Measurements from ENCODE around the gene CALR3. TPM values are rescaled to one million over a fixed set of nuclear protein-coding genes. Genes with fewer than 3 reads are reported as not detected.
"Not testable (repeated sequence)": the region's sequence is repeated elsewhere in the genome, so short reads cannot be mapped to it uniquely, and the experiment has no call there.

The CALR3 gene
- total RNA-seq, 1 experiment from 2014 or later, result not detected

GRCh38 chr19:16454351-16454918, 41.5 kb downstream of the CALR3 start:
- BruUV-seq (replicated peaks), result no TSS peak
- TF ChIP-seq, protein P1, sequence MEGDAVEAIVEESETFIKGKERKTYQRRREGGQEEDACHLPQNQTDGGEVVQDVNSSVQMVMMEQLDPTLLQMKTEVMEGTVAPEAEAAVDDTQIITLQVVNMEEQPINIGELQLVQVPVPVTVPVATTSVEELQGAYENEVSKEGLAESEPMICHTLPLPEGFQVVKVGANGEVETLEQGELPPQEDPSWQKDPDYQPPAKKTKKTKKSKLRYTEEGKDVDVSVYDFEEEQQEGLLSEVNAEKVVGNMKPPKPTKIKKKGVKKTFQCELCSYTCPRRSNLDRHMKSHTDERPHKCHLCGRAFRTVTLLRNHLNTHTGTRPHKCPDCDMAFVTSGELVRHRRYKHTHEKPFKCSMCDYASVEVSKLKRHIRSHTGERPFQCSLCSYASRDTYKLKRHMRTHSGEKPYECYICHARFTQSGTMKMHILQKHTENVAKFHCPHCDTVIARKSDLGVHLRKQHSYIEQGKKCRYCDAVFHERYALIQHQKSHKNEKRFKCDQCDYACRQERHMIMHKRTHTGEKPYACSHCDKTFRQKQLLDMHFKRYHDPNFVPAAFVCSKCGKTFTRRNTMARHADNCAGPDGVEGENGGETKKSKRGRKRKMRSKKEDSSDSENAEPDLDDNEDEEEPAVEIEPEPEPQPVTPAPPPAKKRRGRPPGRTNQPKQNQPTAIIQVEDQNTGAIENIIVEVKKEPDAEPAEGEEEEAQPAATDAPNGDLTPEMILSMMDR (IDR thresholded peaks at IDR 0.05; ENCODE audit: insufficient read depth in 1 of 2, low read depth in 1 of 2, low read length in 1 of 2, severe bottlenecking in 1 of 2, unreplicated experiment in 1 of 2), result no peak
- no peak overlapping the region for H3K27ac Mint-ChIP-seq (ENCODE audit: unreplicated experiment)
- CTCF ChIA-PET, result interaction anchor here (1.0 to 1.2 kb wide), 2 partner anchors 13 to 68 kb away, joined by 3 to 4 read pairs; no protein-coding TSS in a partner anchor
- H3K27me3 Mint-ChIP-seq (ENCODE audit: insufficient read depth, unreplicated experiment), result no peaks in the 10 kb centered on the region
- Histone ChIP-seq H3K9me3 (no peaks in the 10 kb centered on the region), H3K27me3 (replicated peaks; ENCODE audit: control insufficient read depth, insufficient read depth, low read length) (no peaks in the 10 kb centered on the region), H3K4me3 (ENCODE audit: low read depth, low read length) (no peak overlapping the region), H3K4me1 (no peaks in the 10 kb centered on the region), H3K36me3 (ENCODE audit: control insufficient read depth, insufficient read depth, low read length) (no peaks in the 10 kb centered on the region)
- intact Hi-C loops (cut with micrococcal nuclease; ENCODE audit: unreplicated experiment), result no loop called here
- DNase-seq, result no peak
- no peak overlapping the region for H3K4me3 Mint-ChIP-seq (ENCODE audit: unreplicated experiment)
- H3K4me1 Mint-ChIP-seq (ENCODE audit: low read depth, unreplicated experiment), result peaks cover 11% of the 10 kb centered on the region
- H3K36me3 Mint-ChIP-seq (ENCODE audit: insufficient read depth, unreplicated experiment), result peaks cover 15% of the 10 kb centered on the region
- POLR2A ChIA-PET, result no interaction called here
- H3K9me3 Mint-ChIP-seq (ENCODE audit: unreplicated experiment), result peaks cover 5% of the 10 kb centered on the region

DNA sequence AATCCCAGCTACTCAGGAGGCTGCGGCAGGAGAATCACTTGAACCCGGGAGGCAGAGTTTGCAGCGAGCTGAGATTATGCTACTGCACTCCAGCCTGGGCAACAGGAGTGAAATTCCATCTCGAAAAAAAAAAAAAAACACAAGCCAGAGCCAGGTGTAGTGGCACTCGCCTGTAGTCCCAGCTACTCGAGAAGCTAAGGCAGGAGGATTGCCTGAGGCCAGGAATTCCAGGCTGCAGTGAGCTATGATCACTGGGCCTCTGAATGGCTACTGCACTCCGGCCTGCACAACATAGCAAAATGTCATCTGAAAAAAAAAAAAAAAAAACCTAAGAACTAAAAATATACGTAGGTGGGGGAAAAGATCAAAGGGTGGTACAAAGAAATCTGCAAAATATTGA, 43.6 kb downstream of the CALR3 start:
- peak; percentile 66 to 82 for DNase-seq
- Mint-ChIP-seq H3K36me3 (ENCODE audit: insufficient read depth, unreplicated experiment) (peaks cover 23% of the 10 kb centered on the region), H3K27me3 (ENCODE audit: insufficient read depth, unreplicated experiment) (no peaks in the 10 kb centered on the region), H3K27ac (ENCODE audit: unreplicated experiment) (peak overlapping the region; percentile 42), H3K4me1 (ENCODE audit: low read depth, unreplicated experiment) (peaks cover 7% of the 10 kb centered on the region), H3K4me3 (ENCODE audit: unreplicated experiment) (no peak overlapping the region), H3K9me3 (ENCODE audit: unreplicated experiment) (peaks cover 13% of the 10 kb centered on the region)
- H3K4me1 ChIP-seq, result peaks cover 5% of the 10 kb centered on the region
- TF ChIP-seq, protein P1 (IDR thresholded peaks at IDR 0.05; ENCODE audit: insufficient read depth in 1 of 2, low read depth in 1 of 2, low read length in 1 of 2, severe bottlenecking in 1 of 2, unreplicated experiment in 1 of 2), result no peak
- BruUV-seq (replicated peaks), result no TSS peak
- H3K36me3 ChIP-seq (ENCODE audit: control insufficient read depth, insufficient read depth, low read length), result no peaks in the 10 kb centered on the region
- no peak overlapping the region for H3K4me3 ChIP-seq (ENCODE audit: low read depth, low read length)
- H3K27me3 ChIP-seq (replicated peaks; ENCODE audit: control insufficient read depth, insufficient read depth, low read length), result no peaks in the 10 kb centered on the region
- no peaks in the 10 kb centered on the region for H3K9me3 ChIP-seq
- ChIA-PET CTCF (interaction anchor here (1.0 kb wide), 1 partner anchor 12 kb away, joined by 3 read pairs; no protein-coding TSS in a partner anchor), POLR2A (interaction anchor here (0.7 kb wide), 1 partner anchor 255 kb away, joined by 6 read pairs; no protein-coding TSS in a partner anchor)
- intact Hi-C loops (cut with micrococcal nuclease; ENCODE audit: unreplicated experiment), result no loop called here

- Histone ChIP-seq H3K27me3 (replicated peaks; ENCODE audit: control insufficient read depth, insufficient read depth, low read length) (no peaks in the 10 kb centered on the region), H3K36me3 (ENCODE audit: control insufficient read depth, insufficient read depth, low read length) (no peaks in the 10 kb centered on the region), H3K4me1 (peaks cover 25% of the 10 kb centered on the region), H3K9me3 (no peaks in the 10 kb centered on the region), H3K4me3 (ENCODE audit: low read depth, low read length) (no peak overlapping the region)
- TF ChIP-seq, protein P1 (IDR thresholded peaks at IDR 0.05; ENCODE audit: insufficient read depth in 1 of 2, low read depth in 1 of 2, low read length in 1 of 2, severe bottlenecking in 1 of 2, unreplicated experiment in 1 of 2), result no peak
- DNase-seq, result no peak
- intact Hi-C loops (cut with micrococcal nuclease; ENCODE audit: unreplicated experiment), result loop anchor here (10.0 kb wide), 1 partner anchor 45 kb away; the partner anchor contains the start of genes C19orf44 and CALR3
- Mint-ChIP-seq H3K4me1 (ENCODE audit: low read depth, unreplicated experiment) (peaks cover 27% of the 10 kb centered on the region), H3K36me3 (ENCODE audit: insufficient read depth, unreplicated experiment) (peaks cover 22% of the 10 kb centered on the region), H3K4me3 (ENCODE audit: unreplicated experiment) (no peak overlapping the region), H3K27ac (ENCODE audit: unreplicated experiment) (no peak overlapping the region), H3K9me3 (ENCODE audit: unreplicated experiment) (peaks cover 13% of the 10 kb centered on the region), H3K27me3 (ENCODE audit: insufficient read depth, unreplicated experiment) (no peaks in the 10 kb centered on the region)
- BruUV-seq (replicated peaks), result no TSS peak
- CTCF ChIA-PET, result no interaction called here
- POLR2A ChIA-PET, result no interaction called here
Observed at GRCh38 chr19:16449330-16449961, 46.5 kb downstream of the CALR3 start.

DNA sequence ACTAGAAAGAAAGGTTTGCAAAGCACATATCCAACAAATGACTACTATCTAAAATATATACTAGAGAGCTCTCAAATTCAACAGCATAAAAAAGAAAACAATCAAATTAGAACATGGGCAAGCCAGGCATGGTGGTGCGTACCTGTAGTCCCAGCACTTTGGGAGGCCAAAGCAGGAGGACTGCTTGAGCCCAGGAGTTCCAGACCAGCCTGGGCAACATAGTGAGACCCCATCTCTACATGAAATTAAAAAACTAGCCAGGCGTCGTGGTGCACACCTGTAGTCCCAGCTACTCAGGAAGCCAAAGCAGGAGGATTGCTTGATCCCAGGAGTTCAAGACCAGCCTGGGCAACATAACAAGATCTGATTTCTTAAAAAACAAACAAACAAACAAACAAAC, 47.1 kb downstream of the CALR3 start:
- CTCF ChIA-PET; DNase-seq; H3K4me3 Mint-ChIP-seq (ENCODE audit: unreplicated experiment); BruUV-seq (replicated peaks); H3K27ac Mint-ChIP-seq (ENCODE audit: unreplicated experiment); H3K36me3 ChIP-seq (ENCODE audit: control insufficient read depth, insufficient read depth, low read length); H3K27me3 Mint-ChIP-seq (ENCODE audit: insufficient read depth, unreplicated experiment); H3K4me3 ChIP-seq (ENCODE audit: low read depth, low read length); H3K9me3 ChIP-seq; H3K27me3 ChIP-seq (replicated peaks; ENCODE audit: control insufficient read depth, insufficient read depth, low read length): not testable (repeated sequence)
- intact Hi-C loops (cut with micrococcal nuclease; ENCODE audit: unreplicated experiment), result loop anchor here (10.0 kb wide), 1 partner anchor 46 kb away; the partner anchor contains the start of genes C19orf44 and CALR3
- H3K4me1 ChIP-seq, result peaks cover 25% of the 10 kb centered on the region
- Mint-ChIP-seq H3K9me3 (ENCODE audit: unreplicated experiment) (peaks cover 13% of the 10 kb centered on the region), H3K4me1 (ENCODE audit: low read depth, unreplicated experiment) (peaks cover 32% of the 10 kb centered on the region), H3K36me3 (ENCODE audit: insufficient read depth, unreplicated experiment) (peaks cover 20% of the 10 kb centered on the region)
- POLR2A ChIA-PET, result interaction anchor here (0.6 kb wide), 1 partner anchor 10 kb away, joined by 3 read pairs; no protein-coding TSS in a partner anchor
